ENCODE measurements around the gene ZNHIT3. TPM values are rescaled to one million over a fixed set of nuclear protein-coding genes. Genes with fewer than 3 reads are reported as not detected.
A peak's percentile ranks its signal among the peaks of the same experiment; 100 is the strongest.

Gene ZNHIT3
- total RNA-seq, 1 experiment from 2014 or later = 61.9 TPM

GRCh38 chr17:36461330-36462110 is 25.0 kb upstream of the ZNHIT3 start:
- Mint-ChIP-seq H3K36me3 (ENCODE audit: insufficient read depth, unreplicated experiment) (no peaks in the 10 kb centered on the region), H3K9me3 (ENCODE audit: unreplicated experiment) (no peaks in the 10 kb centered on the region), H3K4me1 (ENCODE audit: low read depth, unreplicated experiment) (no peaks in the 10 kb centered on the region), H3K27ac (ENCODE audit: unreplicated experiment) (no peak overlapping the region), H3K4me3 (ENCODE audit: unreplicated experiment) (no peak overlapping the region), H3K27me3 (ENCODE audit: insufficient read depth, unreplicated experiment) (peaks cover 25% of the 10 kb centered on the region)
- no peaks in the 10 kb centered on the region for H3K9me3 ChIP-seq
- TF ChIP-seq CTCF (IDR thresholded peaks at IDR 0.05; ENCODE audit: insufficient read depth in 1 of 2, low read depth in 1 of 2, low read length in 1 of 2, severe bottlenecking in 1 of 2, unreplicated experiment in 1 of 2) = no peak
- no peak overlapping the region for H3K4me3 ChIP-seq (ENCODE audit: low read depth, low read length)
- no peak for DNase-seq
- no TSS peak for BruUV-seq (replicated peaks)
- CTCF ChIA-PET = no interaction called here
- no peaks in the 10 kb centered on the region for H3K27me3 ChIP-seq (replicated peaks; ENCODE audit: control insufficient read depth, insufficient read depth, low read length)
- intact Hi-C loops (cut with micrococcal nuclease; ENCODE audit: unreplicated experiment) = no loop called here
- no peaks in the 10 kb centered on the region for H3K4me1 ChIP-seq
- POLR2A ChIA-PET = no interaction called here
- H3K36me3 ChIP-seq (ENCODE audit: control insufficient read depth, insufficient read depth, low read length) = no peaks in the 10 kb centered on the region

- Mint-ChIP-seq H3K9me3 (ENCODE audit: unreplicated experiment) (no peaks in the 10 kb centered on the region), H3K36me3 (ENCODE audit: insufficient read depth, unreplicated experiment) (no peaks in the 10 kb centered on the region), H3K4me3 (ENCODE audit: unreplicated experiment) (no peak overlapping the region), H3K27me3 (ENCODE audit: insufficient read depth, unreplicated experiment) (peaks cover 34% of the 10 kb centered on the region), H3K27ac (ENCODE audit: unreplicated experiment) (no peak overlapping the region), H3K4me1 (ENCODE audit: low read depth, unreplicated experiment) (no peaks in the 10 kb centered on the region)
- Histone ChIP-seq H3K36me3 (ENCODE audit: control insufficient read depth, insufficient read depth, low read length) (no peaks in the 10 kb centered on the region), H3K4me3 (ENCODE audit: low read depth, low read length) (no peak overlapping the region), H3K27me3 (replicated peaks; ENCODE audit: control insufficient read depth, insufficient read depth, low read length) (no peaks in the 10 kb centered on the region), H3K4me1 (no peaks in the 10 kb centered on the region), H3K9me3 (no peaks in the 10 kb centered on the region)
- intact Hi-C loops (cut with micrococcal nuclease; ENCODE audit: unreplicated experiment) = no loop called here
- CTCF ChIA-PET = interaction anchor here (0.7 to 1.3 kb wide), 2 partner anchors 19 to 24 kb away, joined by 3 to 4 read pairs; no protein-coding TSS in a partner anchor
- no peak for TF ChIP-seq CTCF (IDR thresholded peaks at IDR 0.05; ENCODE audit: insufficient read depth in 1 of 2, low read depth in 1 of 2, low read length in 1 of 2, severe bottlenecking in 1 of 2, unreplicated experiment in 1 of 2)
- peak; percentile 84 to 91 for DNase-seq
- no TSS peak for BruUV-seq (replicated peaks)
- POLR2A ChIA-PET = no interaction called here
These were observed 22.3 kb upstream of the ZNHIT3 start for GRCh38 chr17:36463916-36464764.

- H3K4me1 Mint-ChIP-seq (ENCODE audit: low read depth, unreplicated experiment) = no peaks in the 10 kb centered on the region
- no peaks in the 10 kb centered on the region for H3K4me1 ChIP-seq
- POLR2A ChIA-PET = no interaction called here
- H3K4me3 Mint-ChIP-seq (ENCODE audit: unreplicated experiment) = no peak overlapping the region
- no peak for TF ChIP-seq CTCF (IDR thresholded peaks at IDR 0.05; ENCODE audit: insufficient read depth in 1 of 2, low read depth in 1 of 2, low read length in 1 of 2, severe bottlenecking in 1 of 2, unreplicated experiment in 1 of 2)
- peaks cover 32% of the 10 kb centered on the region for H3K27me3 Mint-ChIP-seq (ENCODE audit: insufficient read depth, unreplicated experiment)
- H3K36me3 Mint-ChIP-seq (ENCODE audit: insufficient read depth, unreplicated experiment) = no peaks in the 10 kb centered on the region
- intact Hi-C loops (cut with micrococcal nuclease; ENCODE audit: unreplicated experiment) = no loop called here
- no peak overlapping the region for H3K27ac Mint-ChIP-seq (ENCODE audit: unreplicated experiment)
- no peak for DNase-seq
- no peaks in the 10 kb centered on the region for H3K9me3 ChIP-seq
- BruUV-seq (replicated peaks) = no TSS peak
- no peaks in the 10 kb centered on the region for H3K27me3 ChIP-seq (replicated peaks; ENCODE audit: control insufficient read depth, insufficient read depth, low read length)
- no peaks in the 10 kb centered on the region for H3K9me3 Mint-ChIP-seq (ENCODE audit: unreplicated experiment)
- H3K4me3 ChIP-seq (ENCODE audit: low read depth, low read length) = no peak overlapping the region
- no peaks in the 10 kb centered on the region for H3K36me3 ChIP-seq (ENCODE audit: control insufficient read depth, insufficient read depth, low read length)
- CTCF ChIA-PET = interaction anchor here (1.3 kb wide), 1 partner anchor 18 kb away, joined by 3 read pairs; no protein-coding TSS in a partner anchor
These were observed 21.8 kb upstream of the ZNHIT3 start for GRCh38 chr17:36464765-36465088.

Measured in Caco-2 (cell line).